ENCODE measurements around the gene TSPAN4. TPM values are rescaled to one million over a fixed set of nuclear protein-coding genes. Genes with fewer than 3 reads are reported as not detected.

TSPAN4 gene
- total RNA-seq, 2 donors from 2014 or later: 75.7 to 97.3 TPM

DNA sequence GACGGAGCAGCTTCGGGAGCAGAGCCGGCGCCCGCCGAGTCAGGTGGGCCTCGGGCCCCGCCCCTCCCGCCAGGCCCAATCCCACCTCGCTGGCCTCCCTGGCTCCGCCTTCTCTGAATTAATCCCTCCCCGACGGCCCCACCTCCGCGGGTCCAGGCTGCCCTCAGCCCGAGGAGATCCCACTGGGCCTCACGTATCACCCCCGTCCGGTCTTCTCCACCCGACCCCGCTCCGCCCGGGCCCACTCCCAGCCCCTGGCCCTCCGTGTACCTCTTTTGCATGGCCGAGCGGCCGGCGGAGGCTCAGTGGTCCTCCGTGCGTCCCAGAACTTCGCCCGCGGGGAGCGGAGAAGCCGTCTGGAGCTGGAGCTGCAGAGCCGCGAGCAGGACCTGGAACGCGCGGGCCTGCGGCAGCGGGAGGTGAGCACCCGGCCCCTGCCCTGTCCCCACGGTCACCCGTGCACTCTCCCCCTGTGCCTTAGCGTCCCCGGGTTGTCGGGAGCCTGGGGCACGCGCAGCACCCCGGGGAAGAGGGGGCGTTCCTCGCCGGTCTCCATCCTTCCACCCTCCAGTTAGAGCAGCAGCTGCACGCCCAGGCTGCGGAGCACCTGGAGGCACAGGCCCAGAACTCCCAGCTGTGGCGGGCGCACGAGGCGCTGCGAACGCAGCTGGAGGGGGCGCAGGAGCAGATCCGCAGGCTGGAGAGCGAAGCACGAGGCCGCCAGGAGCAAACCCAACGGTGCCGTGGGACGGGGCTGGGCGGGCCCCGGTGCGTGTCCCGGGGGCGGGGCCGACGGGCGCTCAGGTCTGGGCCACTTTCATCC, 12.1 kb upstream of the TSPAN4 start:
- DNase-seq (ENCODE audit: low spot score): peak; percentile 91
- intact Hi-C loops (cut with DNase I): no loop called here

DNA sequence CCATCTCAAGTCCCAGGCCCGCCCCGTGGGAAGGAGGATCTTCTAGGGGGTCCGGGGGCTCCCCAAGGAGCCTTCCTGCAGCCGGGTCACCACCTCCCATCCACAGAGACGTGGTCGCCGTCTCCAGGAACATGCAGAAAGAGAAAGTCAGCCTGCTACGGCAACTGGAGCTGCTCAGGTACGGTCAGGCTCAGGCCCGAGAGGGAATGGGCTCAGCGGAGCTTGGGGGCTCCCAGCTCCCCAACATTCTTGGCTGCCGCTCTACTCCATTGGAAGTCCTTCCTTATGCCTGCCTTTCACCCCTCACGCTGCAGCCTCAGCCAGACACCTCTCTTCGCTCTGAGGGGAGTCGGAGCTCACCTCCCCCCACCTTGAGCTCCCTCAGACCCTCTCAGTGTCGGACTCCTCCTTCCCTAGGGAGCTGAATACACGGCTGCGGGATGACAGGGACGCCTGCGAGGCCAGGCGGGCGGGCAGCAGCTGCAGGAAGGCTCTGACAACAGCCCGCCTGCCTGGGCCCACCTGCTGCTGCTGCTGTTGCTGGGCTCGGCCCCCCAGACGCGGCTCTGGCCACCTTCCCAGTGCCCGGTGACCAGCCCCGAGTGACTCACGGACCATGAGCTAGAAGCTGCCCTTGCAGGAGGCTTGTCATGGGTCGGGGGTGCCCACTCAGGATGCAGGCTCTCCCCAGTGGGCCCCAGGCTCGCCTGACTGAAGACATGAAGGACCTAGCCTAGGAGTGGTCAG, 11.4 kb upstream of the TSPAN4 start:
- intact Hi-C loops (cut with DNase I): no loop called here
- DNase-seq (ENCODE audit: low spot score): no peak

DNA sequence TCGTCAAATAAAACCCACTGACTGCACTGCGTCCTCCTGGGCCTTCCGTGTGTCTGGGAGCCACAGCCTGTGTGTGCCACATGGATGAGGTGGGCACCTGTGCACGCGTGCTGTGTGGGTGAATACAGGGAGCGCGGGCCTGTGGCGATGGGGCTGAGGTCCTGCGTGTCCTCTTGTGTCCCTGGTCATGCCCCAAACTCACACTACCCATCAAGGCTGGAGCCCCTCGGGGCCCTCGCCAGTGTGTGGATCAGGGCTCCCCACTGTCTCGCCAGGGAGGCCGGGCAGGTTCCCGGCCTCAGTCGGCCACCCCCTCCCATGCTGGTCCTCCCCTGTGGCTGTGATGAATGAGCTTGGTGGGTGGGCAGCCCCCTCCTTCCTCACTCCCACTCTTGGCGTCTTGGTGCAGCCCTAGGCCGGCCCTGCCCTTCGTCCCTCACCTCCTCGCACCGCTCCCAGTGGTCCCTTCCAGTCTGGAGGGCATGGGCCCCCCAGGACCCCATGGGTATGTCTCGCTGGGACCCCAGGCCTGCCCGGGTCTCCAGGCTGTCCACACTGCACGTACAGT, 10.6 kb upstream of the TSPAN4 start:
- no peak for DNase-seq (ENCODE audit: low spot score)
- intact Hi-C loops (cut with DNase I): no loop called here

DNA sequence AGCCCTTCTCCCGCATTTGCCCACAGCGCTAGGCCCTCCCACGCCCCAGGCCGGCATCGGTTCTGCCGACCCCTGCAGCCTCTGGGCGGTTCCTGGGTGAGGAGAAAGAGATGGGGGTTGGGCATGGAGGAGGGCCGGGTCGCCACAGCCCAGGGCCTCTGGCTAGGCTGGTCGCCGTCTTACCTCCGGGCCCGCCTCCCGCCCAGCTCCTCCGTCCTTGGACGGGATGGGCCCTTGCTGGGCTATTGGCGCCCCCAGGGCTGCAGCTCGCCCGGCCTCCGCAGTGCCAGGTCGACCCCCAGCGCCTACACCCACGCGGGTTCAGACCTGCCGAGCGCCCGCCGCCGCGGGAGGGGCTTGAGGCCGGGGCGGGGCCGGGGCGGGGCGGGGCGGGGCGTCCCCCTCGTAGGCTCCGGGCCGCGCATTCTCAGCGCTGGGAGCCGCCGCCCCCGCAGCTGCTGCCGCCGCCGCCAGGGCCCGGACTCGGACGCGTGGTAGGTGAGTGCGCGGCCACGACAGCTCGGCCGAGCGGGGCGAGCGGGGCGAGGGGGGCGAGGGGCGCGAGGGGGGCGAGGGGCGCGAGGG, 10.0 kb upstream of the TSPAN4 start, which contains the start of gene CD151:
TSS of gene CD151 (plus strand) at position 424 of the 585 bp plus-strand sequence. CDS start 3,118 bp downstream, outside the sequence.
- intact Hi-C loops (cut with DNase I): no loop called here
- no peak for DNase-seq (ENCODE audit: low spot score)

DNA sequence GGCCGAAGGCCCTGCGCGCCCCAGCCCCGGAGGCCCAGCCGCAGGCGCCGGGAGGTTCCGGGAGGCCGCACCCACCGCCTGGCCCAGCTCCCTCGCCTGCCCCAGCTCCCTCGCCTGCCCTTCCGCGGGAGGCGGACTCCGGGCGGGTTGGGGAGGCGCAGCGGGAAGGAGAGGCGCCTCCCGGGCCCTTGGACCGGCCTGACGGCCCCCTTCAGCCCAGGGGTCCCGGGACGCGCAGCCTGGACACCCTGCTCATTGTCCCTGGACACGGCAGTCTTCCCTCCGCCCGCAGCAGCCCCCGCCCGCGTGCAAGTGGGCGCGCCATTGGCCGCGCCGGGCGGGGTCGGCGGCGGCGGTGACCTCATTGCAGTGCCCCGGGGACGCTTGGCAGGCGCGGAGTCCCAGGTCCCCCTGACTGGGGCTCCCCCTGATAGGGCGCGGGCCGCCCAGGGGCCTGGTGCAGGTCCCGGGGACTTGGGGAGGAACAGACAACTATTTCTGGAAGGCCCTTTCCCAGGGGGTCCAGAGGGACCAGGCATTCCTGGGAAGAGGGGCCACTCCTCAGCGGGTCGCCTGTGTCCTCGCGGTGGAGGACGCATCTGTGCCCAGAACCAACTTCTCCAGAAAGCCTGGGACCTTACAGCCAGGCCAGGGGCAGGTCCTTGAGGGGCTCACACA, 9.4 kb upstream of the TSPAN4 start:
- intact Hi-C loops (cut with DNase I): no loop called here

DNA sequence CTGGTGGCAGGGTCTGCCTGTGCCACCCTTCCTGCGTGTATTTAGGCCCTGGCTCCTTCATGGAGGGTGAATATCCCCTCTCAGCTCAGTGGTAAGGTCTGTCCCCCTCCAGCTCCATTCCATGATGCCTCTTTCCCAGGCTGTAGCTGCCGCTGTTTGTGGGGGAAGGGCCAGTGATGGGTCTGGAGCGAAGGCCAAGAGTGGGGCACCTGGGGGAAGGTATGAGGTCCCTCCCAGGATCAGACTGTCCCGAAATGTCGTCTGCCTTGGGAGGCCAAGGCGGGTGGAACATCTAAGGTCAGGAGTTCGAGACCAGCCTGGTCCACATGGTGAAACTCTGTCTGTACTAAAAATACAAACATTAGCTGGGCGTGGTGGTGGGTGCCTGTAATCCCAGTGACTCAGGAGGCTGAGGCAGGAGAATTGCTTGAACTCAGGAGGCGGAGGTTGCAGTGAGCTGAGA, 8.8 kb upstream of the TSPAN4 start:
- DNase-seq (ENCODE audit: low spot score): no peak
- intact Hi-C loops (cut with DNase I): no loop called here

More for the DNA sequence above, 9.4 kb upstream of the TSPAN4 start:
- no peak for DNase-seq (ENCODE audit: low spot score)

DNA sequence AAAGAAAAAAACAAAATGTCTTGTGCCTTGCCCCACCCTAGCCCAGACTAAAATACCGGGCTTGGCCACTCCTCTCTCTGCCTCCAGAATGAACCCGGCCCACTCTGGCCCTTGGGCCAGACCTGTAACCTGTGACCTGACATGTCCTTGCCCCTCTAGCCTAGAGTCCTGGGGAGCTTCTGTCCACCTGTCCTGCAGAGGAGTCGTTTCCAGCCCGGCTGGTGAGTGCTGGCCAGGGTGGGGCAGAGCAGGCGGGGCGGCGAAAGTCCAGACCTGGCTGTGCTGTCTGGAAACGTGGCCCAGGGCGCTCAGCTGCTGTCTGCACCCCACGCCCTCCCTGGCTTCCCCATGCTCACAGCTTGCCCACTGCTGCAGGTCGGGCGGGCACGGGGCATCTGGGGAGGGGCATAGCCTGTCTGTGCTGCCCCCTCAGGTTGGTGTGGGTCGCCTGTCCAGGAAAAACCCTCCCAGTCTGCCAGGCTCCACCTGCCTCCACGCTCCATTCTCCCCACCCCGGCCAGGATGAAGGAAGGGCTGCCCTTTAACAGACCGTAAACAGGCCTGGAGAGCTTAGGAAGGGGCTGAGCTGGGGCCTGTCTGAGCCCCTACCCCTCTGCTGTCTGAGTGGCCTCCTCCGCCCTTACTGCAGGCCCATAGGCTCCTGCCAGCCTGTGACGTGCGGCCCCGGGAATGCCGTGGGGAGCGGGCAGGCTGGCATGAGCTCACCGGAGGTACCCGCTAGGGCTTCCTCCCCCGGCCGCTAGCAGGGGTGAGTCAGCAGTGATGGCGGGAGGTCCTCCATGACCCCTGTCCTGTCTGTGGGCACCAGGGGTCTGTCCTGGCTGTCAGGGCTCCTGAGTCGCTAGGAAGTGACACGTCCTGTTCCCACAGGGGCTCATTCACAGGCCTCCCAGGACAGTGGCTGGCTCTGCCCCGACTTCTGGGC, 8.0 kb upstream of the TSPAN4 start:
- intact Hi-C loops (cut with DNase I): no loop called here

DNA sequence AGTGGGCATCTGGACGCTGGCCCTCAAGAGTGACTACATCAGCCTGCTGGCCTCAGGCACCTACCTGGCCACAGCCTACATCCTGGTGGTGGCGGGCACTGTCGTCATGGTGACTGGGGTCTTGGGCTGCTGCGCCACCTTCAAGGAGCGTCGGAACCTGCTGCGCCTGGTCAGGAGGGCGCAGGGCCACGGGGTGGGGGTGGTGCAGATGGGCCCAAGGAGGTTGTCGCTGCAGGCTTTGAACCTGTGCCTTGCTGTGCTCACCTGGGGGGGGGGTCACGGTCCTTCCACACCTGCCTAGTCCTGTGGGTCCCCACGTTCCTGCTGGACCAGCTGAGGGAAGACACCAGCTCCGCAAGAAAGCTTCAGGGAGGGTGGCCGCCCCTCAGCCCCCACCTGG, 6.4 kb upstream of the TSPAN4 start:
- DNase-seq (ENCODE audit: low spot score): no peak
- intact Hi-C loops (cut with DNase I): no loop called here

More for the DNA sequence above, 8.0 kb upstream of the TSPAN4 start:
- DNase-seq (ENCODE audit: low spot score): no peak

DNA sequence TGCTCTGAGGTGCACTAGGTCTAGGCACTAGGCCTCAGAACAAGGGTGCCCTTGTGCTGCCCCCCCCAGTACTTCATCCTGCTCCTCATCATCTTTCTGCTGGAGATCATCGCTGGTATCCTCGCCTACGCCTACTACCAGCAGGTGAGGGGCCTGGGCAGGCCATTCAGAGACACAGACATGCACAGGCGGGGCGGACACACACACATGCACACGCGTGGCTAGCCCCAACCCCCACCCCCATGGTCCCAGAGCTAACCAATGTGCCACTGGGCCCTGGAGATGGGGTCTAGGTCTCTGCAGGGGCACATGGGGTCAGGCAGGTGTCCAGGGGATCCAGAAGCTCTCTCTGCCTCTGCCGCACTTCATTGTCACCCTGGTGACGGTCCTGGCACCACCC, 6.0 kb upstream of the TSPAN4 start:
- no peak for DNase-seq (ENCODE audit: low spot score)
- intact Hi-C loops (cut with DNase I): no loop called here

DNA sequence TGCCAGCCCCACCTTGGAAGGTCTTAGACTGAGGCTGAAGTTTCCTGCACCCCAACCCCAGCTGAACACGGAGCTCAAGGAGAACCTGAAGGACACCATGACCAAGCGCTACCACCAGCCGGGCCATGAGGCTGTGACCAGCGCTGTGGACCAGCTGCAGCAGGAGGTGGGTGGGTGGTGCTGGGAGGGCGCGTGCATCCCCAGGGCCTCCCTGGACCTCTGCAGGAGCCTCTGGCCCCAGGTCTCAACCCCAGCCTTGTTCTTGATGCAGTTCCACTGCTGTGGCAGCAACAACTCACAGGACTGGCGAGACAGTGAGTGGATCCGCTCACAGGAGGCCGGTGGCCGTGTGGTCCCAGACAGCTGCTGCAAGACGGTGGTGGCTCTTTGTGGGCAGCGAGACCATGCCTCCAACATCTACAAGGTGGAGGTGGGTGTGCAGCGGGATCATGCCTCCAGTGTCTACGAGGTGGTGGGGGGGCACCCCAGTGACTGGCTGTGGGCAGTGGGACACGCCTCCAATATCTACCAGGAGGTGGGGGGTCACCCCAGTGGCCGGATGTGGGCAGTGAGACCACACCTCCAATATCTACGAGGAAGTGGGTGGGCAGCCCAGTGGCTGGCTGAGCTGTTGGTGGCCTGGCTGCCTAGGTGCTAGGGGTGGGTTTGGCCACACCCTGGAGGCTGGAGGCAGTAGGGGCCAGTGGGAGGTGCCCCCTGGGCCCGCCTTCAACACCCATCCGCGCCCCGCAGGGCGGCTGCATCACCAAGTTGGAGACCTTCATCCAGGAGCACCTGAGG, 5.3 kb upstream of the TSPAN4 start:
- intact Hi-C loops (cut with DNase I): no loop called here
- DNase-seq (ENCODE audit: low spot score): no peak

DNA sequence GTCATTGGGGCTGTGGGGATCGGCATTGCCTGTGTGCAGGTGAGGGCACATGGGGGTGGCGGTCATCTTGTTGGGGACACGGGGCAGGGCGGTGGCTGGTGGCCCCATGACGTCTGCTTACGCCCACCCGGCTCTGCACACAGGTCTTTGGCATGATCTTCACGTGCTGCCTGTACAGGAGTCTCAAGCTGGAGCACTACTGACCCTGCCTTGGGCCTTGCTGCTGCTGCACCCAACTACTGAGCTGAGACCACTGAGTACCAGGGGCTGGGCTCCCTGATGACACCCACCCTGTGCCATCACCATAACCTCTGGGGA, 4.7 kb upstream of the TSPAN4 start:
- intact Hi-C loops (cut with DNase I): no loop called here
- no peak for DNase-seq (ENCODE audit: low spot score)

DNA sequence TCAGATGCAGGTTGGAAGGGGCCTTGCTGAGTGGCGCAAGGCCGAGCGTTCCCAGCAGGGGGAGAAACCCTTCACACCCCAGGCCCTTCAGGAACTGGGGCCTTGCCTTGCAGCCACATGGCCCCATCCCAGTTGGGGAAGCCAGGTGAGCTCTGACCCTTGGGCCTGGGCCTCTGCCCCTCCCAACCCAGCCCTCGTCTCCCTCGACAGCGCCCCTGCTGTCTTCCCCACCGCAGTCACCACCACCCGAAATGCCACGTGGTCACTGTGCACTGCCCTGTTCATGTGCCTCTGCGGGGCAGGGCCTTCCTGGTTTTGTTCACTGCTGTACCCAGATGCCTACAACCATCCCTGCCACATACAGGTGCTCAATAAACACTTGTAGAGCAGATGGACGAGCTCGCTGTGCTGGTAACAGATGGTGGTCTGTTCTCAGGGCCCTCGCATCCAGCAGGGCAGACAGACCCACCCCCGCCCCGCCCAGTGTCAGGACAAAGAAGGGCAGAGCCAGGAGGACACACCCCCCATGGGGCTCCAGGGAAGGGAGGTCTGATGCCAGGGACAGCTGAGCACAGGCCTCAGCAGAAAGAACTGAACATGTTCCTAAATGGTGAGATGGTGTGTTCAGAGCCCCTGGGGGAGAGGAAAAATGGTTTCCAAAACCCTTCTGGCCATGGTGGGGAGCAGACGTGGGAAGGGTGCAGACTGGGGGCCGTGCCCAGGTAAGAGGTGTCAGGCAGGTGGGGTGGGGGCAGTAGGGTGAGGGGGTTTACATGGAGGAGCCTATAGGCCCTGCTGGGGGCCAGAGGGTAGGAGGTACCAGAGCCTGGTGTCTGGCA, 4.0 kb upstream of the TSPAN4 start:
- no peak for DNase-seq (ENCODE audit: low spot score)
- intact Hi-C loops (cut with DNase I): no loop called here

DNA sequence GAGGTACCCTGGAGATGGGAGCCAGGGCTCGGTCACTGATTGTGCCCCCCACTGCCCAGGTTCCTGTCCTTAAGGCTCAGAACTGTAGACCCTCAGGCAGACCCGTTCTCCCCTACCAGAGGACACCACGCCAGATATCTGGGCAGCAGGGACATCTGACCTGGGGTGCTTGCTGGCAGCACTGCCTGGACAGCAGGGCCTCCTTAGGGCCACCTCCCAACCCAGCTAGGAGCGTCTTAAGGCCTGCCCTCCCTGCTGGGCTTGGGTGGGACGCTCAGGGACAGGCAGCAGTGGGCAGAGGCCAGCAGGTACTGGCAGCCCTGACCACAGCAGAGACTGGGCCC, 3.4 kb upstream of the TSPAN4 start:
- intact Hi-C loops (cut with DNase I): no loop called here
- no peak for DNase-seq (ENCODE audit: low spot score)

DNA sequence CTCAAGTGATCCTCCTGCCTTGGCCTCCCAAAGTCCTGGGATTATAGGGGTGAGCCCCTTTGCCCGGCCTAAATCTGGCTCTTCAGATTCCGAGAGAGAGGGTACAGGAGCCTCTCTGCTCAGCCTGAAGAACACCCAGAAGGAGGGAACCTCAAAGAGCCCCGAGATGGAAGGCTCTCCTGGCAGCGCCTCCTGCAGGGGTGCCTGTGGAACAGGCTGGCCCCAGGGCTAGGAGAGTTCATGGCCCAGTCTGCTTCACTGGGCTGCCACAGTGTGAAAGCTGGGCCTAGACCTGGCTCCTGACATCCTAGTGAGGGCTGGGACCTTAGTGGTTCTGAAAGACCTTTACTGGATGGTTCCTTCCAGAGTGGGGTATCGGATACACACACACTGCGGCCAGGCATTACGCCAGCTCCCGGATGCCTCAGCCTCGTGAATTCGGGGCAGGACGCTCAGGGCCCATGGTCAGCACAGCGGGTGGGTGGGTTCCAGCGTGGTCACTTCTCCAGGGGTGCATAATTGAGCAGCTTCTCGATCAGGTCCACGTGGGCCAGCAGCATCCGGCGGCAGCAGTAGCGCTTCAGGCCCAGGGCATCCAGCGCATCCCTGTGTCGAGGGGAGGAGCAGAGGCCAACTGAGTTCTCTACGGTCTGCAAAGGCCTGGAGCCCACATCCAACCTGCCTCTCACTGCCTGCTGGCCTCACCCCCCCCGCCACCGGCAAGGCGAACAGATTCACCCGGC, 2.6 kb upstream of the TSPAN4 start:
- DNase-seq (ENCODE audit: low spot score): no peak
- intact Hi-C loops (cut with DNase I): loop anchor here in 1 of 2 donors (5.0 kb wide), 1 partner anchor 1042 kb away; no protein-coding TSS in a partner anchor

DNA sequence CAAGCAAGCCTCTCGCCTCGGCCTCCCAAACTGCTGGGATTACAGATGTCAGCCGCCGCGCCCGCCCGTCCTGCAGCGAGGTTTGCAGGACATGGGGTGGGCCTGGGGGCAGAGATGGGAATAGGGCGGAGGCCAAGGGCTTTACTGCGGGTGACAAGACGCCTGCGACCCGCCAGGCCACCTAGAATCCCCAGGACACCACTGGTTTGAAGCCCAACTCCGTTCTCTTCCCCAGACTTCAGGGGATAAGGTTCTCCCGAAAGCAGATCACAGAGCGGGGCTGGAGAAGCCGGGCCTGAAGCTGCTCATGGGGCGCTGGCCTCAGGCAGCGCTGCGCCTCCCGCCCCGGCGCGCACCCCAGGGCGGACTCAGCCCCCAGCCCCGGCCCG, 677 bp upstream of the TSPAN4 start:
- intact Hi-C loops (cut with DNase I): loop anchor here in 1 of 2 donors (5.0 kb wide), 1 partner anchor 1040 kb away; no protein-coding TSS in a partner anchor
- no peak for DNase-seq (ENCODE audit: low spot score)
